GM23338 (cell line): Measurements from ENCODE around the gene LRBA. TPM values are rescaled to one million over a fixed set of nuclear protein-coding genes. Genes with fewer than 3 reads are reported as not detected.

Experiments
- ATAC-seq: fragments of 200-7000 bp; cut with Tn5 transposase; 3 replicates; pipeline ENCODE4 v1.9.1; 2020
- DNase-seq: peaks from one replicate; pipeline ENCODE4 v3.0.0-alpha.2; 2015; ENCODE audit warnings: low spot score
- H2AFZ ChIP-seq: fragments of 200-600 bp; sonication (generic); 2 replicates; pipeline ENCODE4 v1.8.0; 2016; ENCODE audit warnings: antibody characterized with exemption, mild to moderate bottlenecking, moderate library complexity
- H3F3A ChIP-seq: fragments of 200-600 bp; sonication (generic); replicated peaks from 2 replicates; pipeline ENCODE4 v1.8.0; 2017; ENCODE audit warnings: antibody characterized with exemption, mixed run types, low read depth
- H3K27ac ChIP-seq: fragments of 200-600 bp; sonication (generic); 2 replicates; pipeline ENCODE4 v1.6.1; 2016; ENCODE audit warnings: low read depth
- H3K27me3 ChIP-seq: fragments of 200-600 bp; sonication (generic); 2 replicates; pipeline ENCODE4 v1.8.0; 2016; ENCODE audit warnings: mild to moderate bottlenecking, mixed run types, moderate library complexity; ENCODE audit not compliant: insufficient read depth
- H3K36me3 ChIP-seq: fragments of 200-600 bp; sonication (generic); 2 replicates; pipeline ENCODE4 v1.8.0; 2016; ENCODE audit warnings: mild to moderate bottlenecking; ENCODE audit not compliant: insufficient read depth
- H3K4me1 ChIP-seq: fragments of 200-600 bp; sonication (generic); 2 replicates; pipeline ENCODE4 v1.8.0; 2016; ENCODE audit warnings: mild to moderate bottlenecking, moderate library complexity; ENCODE audit not compliant: insufficient read depth
- H3K4me2 ChIP-seq: fragments of 200-600 bp; sonication (generic); 2 replicates; pipeline ENCODE4 v1.7.1; 2017; ENCODE audit warnings: mixed run types
- H3K4me3 ChIP-seq: fragments of 200-600 bp; sonication (generic); 2 replicates; pipeline ENCODE4 v1.6.1; 2016; ENCODE audit warnings: mixed run types
- H3K79me2 ChIP-seq: fragments of 200-600 bp; sonication (generic); replicated peaks from 2 replicates; pipeline ENCODE4 v1.8.0; 2017; ENCODE audit warnings: mild to moderate bottlenecking; ENCODE audit not compliant: insufficient read depth
- H3K9me2 ChIP-seq: fragments of 200-600 bp; sonication (generic); 2 replicates; pipeline ENCODE4 v1.8.0; 2017; ENCODE audit not compliant: insufficient read depth
- H4K20me1 ChIP-seq: fragments of 200-600 bp; sonication (generic); replicated peaks from 2 replicates; pipeline ENCODE4 v1.8.0; 2017; ENCODE audit warnings: mild to moderate bottlenecking; ENCODE audit not compliant: insufficient read depth
- H3K27ac Mint-ChIP-seq: 2 replicates; pipeline ENCODE4 v1.8.0; 2020; ENCODE audit warnings: inconsistent platforms, mild to moderate bottlenecking, moderate library complexity, mixed read lengths
- H3K27me3 Mint-ChIP-seq: 3 replicates; pipeline ENCODE4 v1.8.0; 2022; ENCODE audit warnings: low read depth, mild to moderate bottlenecking, moderate library complexity, mixed read lengths, inconsistent platforms; ENCODE audit not compliant: insufficient read depth, poor library complexity
- H3K36me3 Mint-ChIP-seq: 3 replicates; pipeline ENCODE4 v1.8.0; 2021; ENCODE audit warnings: low read depth, mild to moderate bottlenecking, inconsistent platforms, moderate library complexity, mixed read lengths
- H3K4me1 Mint-ChIP-seq: 3 replicates; pipeline ENCODE4 v1.8.0; 2020; ENCODE audit warnings: mild to moderate bottlenecking, inconsistent platforms, mixed read lengths
- H3K4me3 Mint-ChIP-seq: 3 replicates; pipeline ENCODE4 v1.8.0; 2021; ENCODE audit warnings: moderate library complexity, mild to moderate bottlenecking, inconsistent platforms, mixed read lengths
- H3K9me3 Mint-ChIP-seq: 3 replicates; pipeline ENCODE4 v1.8.0; 2020; ENCODE audit warnings: moderate library complexity, mild to moderate bottlenecking, inconsistent platforms, mixed read lengths
- CREB1 ChIP-seq: fragments of 250-450 bp; sonication (Bioruptor Pico); IDR thresholded peaks from 2 replicates; pipeline ENCODE4 v1.5.0; 2020; ENCODE audit warnings: low read depth, mild to moderate bottlenecking, moderate library complexity
- ETS1 ChIP-seq: IDR thresholded peaks from 2 replicates; pipeline ENCODE4 v1.6.1; 2016; ENCODE audit warnings: antibody characterized with exemption
- EZH2 ChIP-seq: fragments of 200-600 bp; sonication (generic); IDR thresholded peaks from one replicate; pipeline ENCODE4 v1.8.0; 2017; ENCODE audit warnings: antibody characterized with exemption, mild to moderate bottlenecking, low read depth; ENCODE audit not compliant: unreplicated experiment
- EZH2phosphoT487 ChIP-seq: fragments of 200-600 bp; sonication (generic); IDR thresholded peaks from one replicate; pipeline ENCODE4 v1.8.1; 2018; ENCODE audit warnings: antibody characterized with exemption; ENCODE audit not compliant: unreplicated experiment
- JUNB ChIP-seq: IDR thresholded peaks from one replicate; pipeline ENCODE4 v1.6.1; 2016; ENCODE audit warnings: antibody characterized with exemption; ENCODE audit not compliant: unreplicated experiment
- NANOG ChIP-seq: IDR thresholded peaks from 2 replicates; pipeline ENCODE4 v1.6.1; 2016; ENCODE audit warnings: antibody characterized with exemption, borderline replicate concordance
- POLR2AphosphoS5 ChIP-seq: IDR thresholded peaks from 2 replicates; pipeline ENCODE4 v1.6.1; 2016; ENCODE audit warnings: antibody characterized with exemption, low read depth
- REST ChIP-seq: IDR thresholded peaks from one replicate; pipeline ENCODE4 v1.6.1; 2018; ENCODE audit warnings: antibody characterized with exemption; ENCODE audit not compliant: unreplicated experiment
- STAT1 ChIP-seq: IDR thresholded peaks from one replicate; pipeline ENCODE4 v1.6.1; 2016; ENCODE audit warnings: antibody characterized with exemption; ENCODE audit not compliant: unreplicated experiment
- ZNF114 ChIP-seq: fragments of 250-450 bp; sonication (Bioruptor Pico); IDR thresholded peaks from 2 replicates; pipeline ENCODE4 v1.5.0; 2020; ENCODE audit warnings: mild to moderate bottlenecking, moderate library complexity
- ZNF331 ChIP-seq: fragments of 250-450 bp; sonication (Bioruptor Pico); IDR thresholded peaks from 2 replicates; pipeline ENCODE4 v1.5.0; 2020; ENCODE audit warnings: low read depth, mild to moderate bottlenecking, moderate library complexity
- polyA plus RNA-seq: library from polyadenylated mRNA; unstranded; fragments of >200 nt; fragmentation: Nextera tagmentation; extraction: Ambion mirVana; gene quantifications from 2 replicates; pipeline ENCODE4 v1.2.1, GENCODE V29; 2016
- total RNA-seq: library from RNA; depleted of rRNA; stranded (reverse); fragments of >200 nt; shearing (Covaris generic); gene quantifications from 2 replicates; pipeline ENCODE4 v1.2.3, GENCODE V29; 2014
- TF ChIP-seq, protein P1 (sequence below): fragments of 250-450 bp; sonication (Bioruptor Pico); IDR thresholded peaks from 2 replicates; pipeline ENCODE4 v1.5.0; 2020; ENCODE audit warnings: mild to moderate bottlenecking, moderate library complexity
- TF ChIP-seq, protein P2 (sequence below), 2 experiments: fragments of 200-600 bp in 1 of 2; sonication (generic) in 1 of 2; conservative IDR thresholded peaks; 2 replicates each; pipeline versions ENCODE4 v1.5.1 to v1.6.1; 2016 to 2017; ENCODE audit warnings: antibody characterized with exemption in 2 of 2, low read depth in 2 of 2, mild to moderate bottlenecking in 2 of 2, moderate library complexity in 1 of 2

The LRBA gene
- total and polyA plus RNA-seq, 2 experiments from 2014 or later: 23.3 to 126 TPM

GRCh38 chr4:150394046-150394445 lies 621.0 kb downstream of the LRBA start:
- H3K36me3 ChIP-seq: no peaks in the 10 kb centered on the region
- no peak overlapping the region for H2AFZ ChIP-seq
- no peak overlapping the region for H3K4me2 ChIP-seq
- Mint-ChIP-seq H3K4me3 (no peak overlapping the region), H3K4me1 (no peaks in the 10 kb centered on the region), H3K27ac (no peak overlapping the region), H3K9me3 (no peaks in the 10 kb centered on the region; the same call in 2 of the 3 replicates), H3K27me3 (no peaks in the 10 kb centered on the region), H3K36me3 (no peaks in the 10 kb centered on the region)
- ATAC-seq (no peak), DNase-seq (no peak)
- no peaks in the 10 kb centered on the region for H3K79me2 ChIP-seq
- no peak overlapping the region for H3K4me3 ChIP-seq
- no peaks in the 10 kb centered on the region for H4K20me1 ChIP-seq
- H3F3A ChIP-seq: no peaks in the 10 kb centered on the region
- H3K9me2 ChIP-seq: no peaks in the 10 kb centered on the region
- H3K4me1 ChIP-seq: no peaks in the 10 kb centered on the region
- TF ChIP-seq EZH2: no peak
- TF ChIP-seq CREB1 (CRISPR knock-in tag): no peak
- TF ChIP-seq, protein P1, sequence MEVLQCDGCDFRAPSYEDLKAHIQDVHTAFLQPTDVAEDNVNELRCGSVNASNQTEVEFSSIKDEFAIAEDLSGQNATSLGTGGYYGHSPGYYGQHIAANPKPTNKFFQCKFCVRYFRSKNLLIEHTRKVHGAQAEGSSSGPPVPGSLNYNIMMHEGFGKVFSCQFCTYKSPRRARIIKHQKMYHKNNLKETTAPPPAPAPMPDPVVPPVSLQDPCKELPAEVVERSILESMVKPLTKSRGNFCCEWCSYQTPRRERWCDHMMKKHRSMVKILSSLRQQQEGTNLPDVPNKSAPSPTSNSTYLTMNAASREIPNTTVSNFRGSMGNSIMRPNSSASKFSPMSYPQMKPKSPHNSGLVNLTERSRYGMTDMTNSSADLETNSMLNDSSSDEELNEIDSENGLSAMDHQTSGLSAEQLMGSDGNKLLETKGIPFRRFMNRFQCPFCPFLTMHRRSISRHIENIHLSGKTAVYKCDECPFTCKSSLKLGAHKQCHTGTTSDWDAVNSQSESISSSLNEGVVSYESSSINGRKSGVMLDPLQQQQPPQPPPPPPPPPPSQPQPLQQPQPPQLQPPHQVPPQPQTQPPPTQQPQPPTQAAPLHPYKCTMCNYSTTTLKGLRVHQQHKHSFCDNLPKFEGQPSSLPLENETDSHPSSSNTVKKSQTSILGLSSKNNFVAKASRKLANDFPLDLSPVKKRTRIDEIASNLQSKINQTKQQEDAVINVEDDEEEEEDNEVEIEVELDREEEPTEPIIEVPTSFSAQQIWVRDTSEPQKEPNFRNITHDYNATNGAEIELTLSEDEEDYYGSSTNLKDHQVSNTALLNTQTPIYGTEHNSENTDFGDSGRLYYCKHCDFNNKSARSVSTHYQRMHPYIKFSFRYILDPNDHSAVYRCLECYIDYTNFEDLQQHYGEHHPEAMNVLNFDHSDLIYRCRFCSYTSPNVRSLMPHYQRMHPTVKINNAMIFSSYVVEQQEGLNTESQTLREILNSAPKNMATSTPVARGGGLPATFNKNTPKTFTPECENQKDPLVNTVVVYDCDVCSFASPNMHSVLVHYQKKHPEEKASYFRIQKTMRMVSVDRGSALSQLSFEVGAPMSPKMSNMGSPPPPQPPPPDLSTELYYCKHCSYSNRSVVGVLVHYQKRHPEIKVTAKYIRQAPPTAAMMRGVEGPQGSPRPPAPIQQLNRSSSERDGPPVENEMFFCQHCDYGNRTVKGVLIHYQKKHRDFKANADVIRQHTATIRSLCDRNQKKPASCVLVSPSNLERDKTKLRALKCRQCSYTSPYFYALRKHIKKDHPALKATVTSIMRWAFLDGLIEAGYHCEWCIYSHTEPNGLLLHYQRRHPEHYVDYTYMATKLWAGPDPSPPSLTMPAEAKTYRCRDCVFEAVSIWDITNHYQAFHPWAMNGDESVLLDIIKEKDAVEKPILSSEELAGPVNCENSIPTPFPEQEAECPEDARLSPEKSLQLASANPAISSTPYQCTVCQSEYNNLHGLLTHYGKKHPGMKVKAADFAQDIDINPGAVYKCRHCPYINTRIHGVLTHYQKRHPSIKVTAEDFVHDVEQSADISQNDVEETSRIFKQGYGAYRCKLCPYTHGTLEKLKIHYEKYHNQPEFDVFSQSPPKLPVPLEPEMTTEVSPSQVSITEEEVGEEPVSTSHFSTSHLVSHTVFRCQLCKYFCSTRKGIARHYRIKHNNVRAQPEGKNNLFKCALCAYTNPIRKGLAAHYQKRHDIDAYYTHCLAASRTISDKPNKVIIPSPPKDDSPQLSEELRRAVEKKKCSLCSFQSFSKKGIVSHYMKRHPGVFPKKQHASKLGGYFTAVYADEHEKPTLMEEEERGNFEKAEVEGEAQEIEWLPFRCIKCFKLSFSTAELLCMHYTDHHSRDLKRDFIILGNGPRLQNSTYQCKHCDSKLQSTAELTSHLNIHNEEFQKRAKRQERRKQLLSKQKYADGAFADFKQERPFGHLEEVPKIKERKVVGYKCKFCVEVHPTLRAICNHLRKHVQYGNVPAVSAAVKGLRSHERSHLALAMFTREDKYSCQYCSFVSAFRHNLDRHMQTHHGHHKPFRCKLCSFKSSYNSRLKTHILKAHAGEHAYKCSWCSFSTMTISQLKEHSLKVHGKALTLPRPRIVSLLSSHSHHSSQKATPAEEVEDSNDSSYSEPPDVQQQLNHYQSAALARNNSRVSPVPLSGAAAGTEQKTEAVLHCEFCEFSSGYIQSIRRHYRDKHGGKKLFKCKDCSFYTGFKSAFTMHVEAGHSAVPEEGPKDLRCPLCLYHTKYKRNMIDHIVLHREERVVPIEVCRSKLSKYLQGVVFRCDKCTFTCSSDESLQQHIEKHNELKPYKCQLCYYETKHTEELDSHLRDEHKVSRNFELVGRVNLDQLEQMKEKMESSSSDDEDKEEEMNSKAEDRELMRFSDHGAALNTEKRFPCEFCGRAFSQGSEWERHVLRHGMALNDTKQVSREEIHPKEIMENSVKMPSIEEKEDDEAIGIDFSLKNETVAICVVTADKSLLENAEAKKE (CRISPR knock-in tag): no peak
- no peak for TF ChIP-seq REST
- TF ChIP-seq STAT1: no peak
- no peak for TF ChIP-seq JUNB
- no peak for TF ChIP-seq ETS1
- no peak for TF ChIP-seq POLR2AphosphoS5
- TF ChIP-seq, protein P2, sequence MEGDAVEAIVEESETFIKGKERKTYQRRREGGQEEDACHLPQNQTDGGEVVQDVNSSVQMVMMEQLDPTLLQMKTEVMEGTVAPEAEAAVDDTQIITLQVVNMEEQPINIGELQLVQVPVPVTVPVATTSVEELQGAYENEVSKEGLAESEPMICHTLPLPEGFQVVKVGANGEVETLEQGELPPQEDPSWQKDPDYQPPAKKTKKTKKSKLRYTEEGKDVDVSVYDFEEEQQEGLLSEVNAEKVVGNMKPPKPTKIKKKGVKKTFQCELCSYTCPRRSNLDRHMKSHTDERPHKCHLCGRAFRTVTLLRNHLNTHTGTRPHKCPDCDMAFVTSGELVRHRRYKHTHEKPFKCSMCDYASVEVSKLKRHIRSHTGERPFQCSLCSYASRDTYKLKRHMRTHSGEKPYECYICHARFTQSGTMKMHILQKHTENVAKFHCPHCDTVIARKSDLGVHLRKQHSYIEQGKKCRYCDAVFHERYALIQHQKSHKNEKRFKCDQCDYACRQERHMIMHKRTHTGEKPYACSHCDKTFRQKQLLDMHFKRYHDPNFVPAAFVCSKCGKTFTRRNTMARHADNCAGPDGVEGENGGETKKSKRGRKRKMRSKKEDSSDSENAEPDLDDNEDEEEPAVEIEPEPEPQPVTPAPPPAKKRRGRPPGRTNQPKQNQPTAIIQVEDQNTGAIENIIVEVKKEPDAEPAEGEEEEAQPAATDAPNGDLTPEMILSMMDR (conservative IDR thresholded peaks at IDR 0.05; ENCODE audit: low read depth in 2 of 2): no peak
- no peak for TF ChIP-seq ZNF331 (CRISPR knock-in tag)
- no peak for TF ChIP-seq EZH2phosphoT487
- no peak for TF ChIP-seq NANOG
- no peak for TF ChIP-seq ZNF114 (CRISPR knock-in tag)
- no peak overlapping the region for H3K27ac ChIP-seq
- no peaks in the 10 kb centered on the region for H3K27me3 ChIP-seq
